Activated CD8-positive, alpha-beta T cell treated with anti-CD3 and anti-CD28 coated beads, Interleukin-2, amount 10 ng/mL, durations not matched to agents 7 days and 5 days (primary cell): ENCODE measurements around the gene GRPEL1. TPM values are rescaled to one million over a fixed set of nuclear protein-coding genes. Genes with fewer than 3 reads are reported as not detected.
A peak's percentile ranks its signal among the peaks of the same experiment; 100 is the strongest.

Experiments
- ATAC-seq: fragments of 150-1000 bp; cut with Tn5 transposase; one replicate; pipeline ENCODE4 v1.10.0; 2021; ENCODE audit warnings: moderate library complexity
- CTCF ChIA-PET: fragments of 350-600 bp; sonication (Branson Sonifier 250); formaldehyde crosslinking; loops from one replicate; lab custom pipeline; 2021; ENCODE audit warnings: antibody characterized with exemption; lab: Charles Lee
- POLR2A ChIA-PET: fragments of 350-600 bp; sonication (Branson Sonifier 250); formaldehyde crosslinking; loops from one replicate; lab custom pipeline; 2021; ENCODE audit warnings: antibody characterized with exemption; lab: Charles Lee
- DNase-seq: peaks from one replicate; pipeline ENCODE4 v3.0.0-alpha.2; 2020
- H3K27ac Mint-ChIP-seq: one replicate; pipeline ENCODE4 v1.8.0; 2021; ENCODE audit warnings: mild to moderate bottlenecking, mixed read lengths
- H3K27me3 Mint-ChIP-seq: one replicate; pipeline ENCODE4 v1.8.0; 2021; ENCODE audit warnings: low read depth, mixed read lengths
- H3K36me3 Mint-ChIP-seq: one replicate; pipeline ENCODE4 v1.8.0; 2021; ENCODE audit warnings: low read depth, mixed read lengths
- H3K4me1 Mint-ChIP-seq: one replicate; pipeline ENCODE4 v1.8.0; 2021; ENCODE audit warnings: low read depth, mixed read lengths
- H3K4me3 Mint-ChIP-seq: one replicate; pipeline ENCODE4 v1.8.0; 2021; ENCODE audit warnings: mild to moderate bottlenecking, mixed read lengths
- H3K9me3 Mint-ChIP-seq: one replicate; pipeline ENCODE4 v1.8.0; 2022; ENCODE audit warnings: mixed read lengths; ENCODE audit not compliant: insufficient read depth
- total RNA-seq, 2 experiments: library from RNA; stranded (reverse); gene quantifications; one replicate each; pipeline ENCODE4 v1.2.3, GENCODE V29; 2021

The GRPEL1 gene
- total RNA-seq, 2 experiments from 2014 or later: 43.1 to 49.4 TPM

GRCh38 chr4:7020856-7021255 is 47.0 kb downstream of the GRPEL1 start:
- ATAC-seq: no peak
- no peak for DNase-seq
- Mint-ChIP-seq H3K27me3 (no peaks in the 10 kb centered on the region), H3K27ac (no peak overlapping the region), H3K9me3 (no peaks in the 10 kb centered on the region), H3K36me3 (peaks cover 17% of the 10 kb centered on the region), H3K4me3 (no peak overlapping the region), H3K4me1 (no peaks in the 10 kb centered on the region)
- ChIA-PET POLR2A (no interaction called here), CTCF (interaction anchor here (1.1 kb wide), 1 partner anchor 46 kb away, joined by 3 read pairs; no protein-coding TSS in a partner anchor)

- ChIA-PET CTCF (interaction anchor here (1.1 kb wide), 1 partner anchor 46 kb away, joined by 3 read pairs; no protein-coding TSS in a partner anchor), POLR2A (no interaction called here)
- Mint-ChIP-seq H3K9me3 (no peaks in the 10 kb centered on the region), H3K4me1 (peaks cover under 1% of the 10 kb centered on the region), H3K36me3 (peaks cover 21% of the 10 kb centered on the region), H3K4me3 (no peak overlapping the region), H3K27ac (peak overlapping the region; percentile 48), H3K27me3 (no peaks in the 10 kb centered on the region)
- DNase-seq: no peak
- no peak for ATAC-seq
These were observed 47.6 kb downstream of the GRPEL1 start for GRCh38 chr4:7020290-7020689.

GRCh38 chr4:7019367-7019766 is 48.5 kb downstream of the GRPEL1 start:
- Mint-ChIP-seq H3K9me3 (no peaks in the 10 kb centered on the region), H3K36me3 (peaks cover 30% of the 10 kb centered on the region), H3K4me3 (no peak overlapping the region), H3K27ac (no peak overlapping the region), H3K27me3 (no peaks in the 10 kb centered on the region), H3K4me1 (peaks cover 2% of the 10 kb centered on the region)
- DNase-seq (no peak), ATAC-seq (no peak)
- ChIA-PET POLR2A (no interaction called here), CTCF (no interaction called here)

- Mint-ChIP-seq H3K27ac (no peak overlapping the region), H3K27me3 (no peaks in the 10 kb centered on the region), H3K36me3 (peaks cover 37% of the 10 kb centered on the region), H3K9me3 (no peaks in the 10 kb centered on the region), H3K4me3 (no peak overlapping the region), H3K4me1 (peaks cover 5% of the 10 kb centered on the region)
- DNase-seq: no peak
- ChIA-PET CTCF (no interaction called here), POLR2A (interaction anchor here (0.6 to 1.2 kb wide), 3 partner anchors 8 to 235 kb away, joined by 3 read pairs; no protein-coding TSS in a partner anchor)
- no peak for ATAC-seq
These were observed 49.6 kb downstream of the GRPEL1 start for GRCh38 chr4:7018281-7018680.

GRCh38 chr4:7017446-7018048 is 50.3 kb downstream of the GRPEL1 start:
- H3K27ac Mint-ChIP-seq: peak overlapping the region; percentile 10
- POLR2A ChIA-PET: interaction anchor here (0.6 to 1.2 kb wide), 4 partner anchors 7 to 234 kb away, joined by 3 read pairs; no protein-coding TSS in a partner anchor

GRCh38 chr4:7016512-7016911 is 51.4 kb downstream of the GRPEL1 start:
- no peak overlapping the region for H3K27ac Mint-ChIP-seq
- DNase-seq: no peak
- CTCF ChIA-PET: interaction anchor here (1.5 kb wide), 1 partner anchor 14 kb away, joined by 3 read pairs; no protein-coding TSS in a partner anchor
- ATAC-seq: no peak
- H3K36me3 Mint-ChIP-seq: peaks cover 36% of the 10 kb centered on the region
- peaks cover 5% of the 10 kb centered on the region for H3K4me1 Mint-ChIP-seq
- no peaks in the 10 kb centered on the region for H3K27me3 Mint-ChIP-seq
- POLR2A ChIA-PET: no interaction called here
- H3K9me3 Mint-ChIP-seq: no peaks in the 10 kb centered on the region
- H3K4me3 Mint-ChIP-seq: no peak overlapping the region

More at GRCh38 chr4:7017446-7018048, 50.3 kb downstream of the GRPEL1 start:
- H3K27me3 Mint-ChIP-seq: no peaks in the 10 kb centered on the region
- peaks cover 5% of the 10 kb centered on the region for H3K4me1 Mint-ChIP-seq
- H3K4me3 Mint-ChIP-seq: no peak overlapping the region
- peaks cover 42% of the 10 kb centered on the region for H3K36me3 Mint-ChIP-seq
- ATAC-seq: no peak
- CTCF ChIA-PET: interaction anchor here (1.5 kb wide), 1 partner anchor 13 kb away, joined by 3 read pairs; no protein-coding TSS in a partner anchor
- DNase-seq: no peak
- H3K9me3 Mint-ChIP-seq: no peaks in the 10 kb centered on the region

- no peak overlapping the region for H3K27ac Mint-ChIP-seq
These were observed 51.8 kb downstream of the GRPEL1 start for GRCh38 chr4:7016086-7016485.

GRCh38 chr4:7015383-7016035 is 52.4 kb downstream of the GRPEL1 start:
- DNase-seq (no peak), ATAC-seq (no peak)
- H3K27ac Mint-ChIP-seq: peak overlapping the region; percentile 7
- H3K4me1 Mint-ChIP-seq: peaks cover 5% of the 10 kb centered on the region
- no peak overlapping the region for H3K4me3 Mint-ChIP-seq
- CTCF ChIA-PET: no interaction called here
- no peaks in the 10 kb centered on the region for H3K9me3 Mint-ChIP-seq
- H3K27me3 Mint-ChIP-seq: no peaks in the 10 kb centered on the region
- POLR2A ChIA-PET: interaction anchor here (1.0 kb wide), 1 partner anchor 26 kb away, joined by 3 read pairs; no protein-coding TSS in a partner anchor
- peaks cover 34% of the 10 kb centered on the region for H3K36me3 Mint-ChIP-seq

More at GRCh38 chr4:7016086-7016485, 51.8 kb downstream of the GRPEL1 start:
- H3K36me3 Mint-ChIP-seq: peaks cover 36% of the 10 kb centered on the region
- no peak overlapping the region for H3K4me3 Mint-ChIP-seq
- ChIA-PET CTCF (interaction anchor here (1.5 kb wide), 1 partner anchor 15 kb away, joined by 3 read pairs; no protein-coding TSS in a partner anchor), POLR2A (no interaction called here)
- ATAC-seq: no peak
- H3K9me3 Mint-ChIP-seq: no peaks in the 10 kb centered on the region
- no peak for DNase-seq
- peaks cover 5% of the 10 kb centered on the region for H3K4me1 Mint-ChIP-seq
- no peaks in the 10 kb centered on the region for H3K27me3 Mint-ChIP-seq

- CTCF ChIA-PET: no interaction called here
- ATAC-seq: no peak
- no peak overlapping the region for H3K4me3 Mint-ChIP-seq
- H3K27ac Mint-ChIP-seq: no peak overlapping the region
- H3K27me3 Mint-ChIP-seq: no peaks in the 10 kb centered on the region
- no peak for DNase-seq
- POLR2A ChIA-PET: interaction anchor here (1.0 kb wide), 1 partner anchor 27 kb away, joined by 3 read pairs; no protein-coding TSS in a partner anchor
- H3K9me3 Mint-ChIP-seq: no peaks in the 10 kb centered on the region
- peaks cover 5% of the 10 kb centered on the region for H3K4me1 Mint-ChIP-seq
- H3K36me3 Mint-ChIP-seq: peaks cover 37% of the 10 kb centered on the region
These were observed 53.0 kb downstream of the GRPEL1 start for GRCh38 chr4:7014815-7015214.

GRCh38 chr4:7013175-7013574 is 54.7 kb downstream of the GRPEL1 start:
- ChIA-PET POLR2A (no interaction called here), CTCF (interaction anchor here (0.7 to 1.5 kb wide), 2 partner anchors 39 to 69 kb away, joined by 3 read pairs; no protein-coding TSS in a partner anchor)
- Mint-ChIP-seq H3K27ac (no peak overlapping the region), H3K4me1 (peaks cover 5% of the 10 kb centered on the region), H3K27me3 (no peaks in the 10 kb centered on the region), H3K36me3 (peaks cover 38% of the 10 kb centered on the region), H3K9me3 (no peaks in the 10 kb centered on the region), H3K4me3 (no peak overlapping the region)
- ATAC-seq: no peak
- DNase-seq: no peak

- Mint-ChIP-seq H3K9me3 (no peaks in the 10 kb centered on the region), H3K4me1 (peaks cover 7% of the 10 kb centered on the region), H3K27me3 (no peaks in the 10 kb centered on the region), H3K36me3 (peaks cover 35% of the 10 kb centered on the region), H3K27ac (no peak overlapping the region), H3K4me3 (no peak overlapping the region)
- no peak for DNase-seq
- ChIA-PET POLR2A (interaction anchor here (0.6 to 0.9 kb wide), 2 partner anchors 231 to 351 kb away, joined by 3 read pairs; no protein-coding TSS in a partner anchor), CTCF (no interaction called here)
- no peak for ATAC-seq
These were observed 58.3 kb downstream of the GRPEL1 start for GRCh38 chr4:7009564-7009963.
